ACC112 (cell line): Measurements from ENCODE around the gene NCOR1.
"Not testable (repeated sequence)": the region's sequence is repeated elsewhere in the genome, so short reads cannot be mapped to it uniquely, and the experiment has no call there.

Experiments used
- H2AFZ ChIP-seq: fragments of 200-600 bp; sonication (generic); one replicate; pipeline ENCODE4 v1.6.0; 2017; ENCODE audit warnings: antibody characterized with exemption, low read length; ENCODE audit not compliant: unreplicated experiment
- H3K27ac ChIP-seq: fragments of 200-600 bp; sonication (generic); 2 replicates; pipeline ENCODE4 v1.5.1; 2014; ENCODE audit warnings: low read depth, mild to moderate bottlenecking, antibody characterized with exemption, low read length, moderate library complexity
- H3K27me3 ChIP-seq: fragments of 200-600 bp; sonication (generic); 2 replicates; pipeline ENCODE4 v1.6.1; 2014; ENCODE audit warnings: mild to moderate bottlenecking, antibody characterized with exemption, low read length, moderate library complexity, mixed read lengths; ENCODE audit not compliant: insufficient read depth
- H3K36me3 ChIP-seq: fragments of 200-600 bp; sonication (generic); 2 replicates; pipeline ENCODE4 v1.6.1; 2016; ENCODE audit warnings: mild to moderate bottlenecking, antibody characterized with exemption, low read length, moderate library complexity, mixed read lengths; ENCODE audit not compliant: insufficient read depth
- H3K4me1 ChIP-seq: fragments of 200-600 bp; sonication (generic); one replicate; pipeline ENCODE4 v1.6.1; 2016; ENCODE audit warnings: low read length, mixed read lengths; ENCODE audit not compliant: insufficient read depth, unreplicated experiment, control insufficient read depth
- H3K4me3 ChIP-seq: fragments of 200-600 bp; sonication (generic); 2 replicates; pipeline ENCODE4 v1.5.1; 2014; ENCODE audit warnings: mild to moderate bottlenecking, low read depth, low read length
- H3K79me2 ChIP-seq: fragments of 200-600 bp; sonication (generic); one replicate; pipeline ENCODE4 v1.6.0; 2016; ENCODE audit warnings: low read length; ENCODE audit not compliant: control insufficient read depth, unreplicated experiment, insufficient read depth

Gene NCOR1

GRCh38 chr17:16068323-16068722 lies 147.0 kb downstream of the NCOR1 start:
- peaks cover 2% of the 10 kb centered on the region for H3K79me2 ChIP-seq
- no peaks in the 10 kb centered on the region for H3K27me3 ChIP-seq
- H3K4me1 ChIP-seq: no peaks in the 10 kb centered on the region
- no peak overlapping the region for H3K27ac ChIP-seq
- peaks cover 49% of the 10 kb centered on the region for H3K36me3 ChIP-seq
- no peak overlapping the region for H3K4me3 ChIP-seq
- H2AFZ ChIP-seq: no peak overlapping the region

- Histone ChIP-seq H3K79me2 (no peaks in the 10 kb centered on the region), H3K4me1 (no peaks in the 10 kb centered on the region), H3K27me3 (no peaks in the 10 kb centered on the region), H3K27ac (no peak overlapping the region), H3K36me3 (peaks cover 43% of the 10 kb centered on the region), H2AFZ (no peak overlapping the region), H3K4me3 (no peak overlapping the region)
Measured at GRCh38 chr17:16066125-16066524, 149.2 kb downstream of the NCOR1 start.

GRCh38 chr17:16061631-16062030 lies 153.7 kb downstream of the NCOR1 start:
- no peak overlapping the region for H3K4me3 ChIP-seq
- H3K4me1 ChIP-seq: no peaks in the 10 kb centered on the region
- no peaks in the 10 kb centered on the region for H3K27me3 ChIP-seq
- H3K36me3 ChIP-seq: peaks cover 48% of the 10 kb centered on the region
- no peak overlapping the region for H3K27ac ChIP-seq
- no peaks in the 10 kb centered on the region for H3K79me2 ChIP-seq
- no peak overlapping the region for H2AFZ ChIP-seq

GRCh38 chr17:16055139-16055538 lies 160.2 kb downstream of the NCOR1 start:
- H3K27me3 ChIP-seq, H3K4me3 ChIP-seq, H3K27ac ChIP-seq, H3K4me1 ChIP-seq, H2AFZ ChIP-seq, H3K79me2 ChIP-seq: not testable (repeated sequence)
- H3K36me3 ChIP-seq: peaks cover 34% of the 10 kb centered on the region

GRCh38 chr17:16052486-16052885 lies 162.8 kb downstream of the NCOR1 start:
- Histone ChIP-seq H3K27me3 (no peaks in the 10 kb centered on the region), H3K79me2 (peaks cover 5% of the 10 kb centered on the region), H3K4me1 (peaks cover 6% of the 10 kb centered on the region), H3K4me3 (no peak overlapping the region), H2AFZ (no peak overlapping the region), H3K27ac (no peak overlapping the region), H3K36me3 (peaks cover 34% of the 10 kb centered on the region)

- H2AFZ ChIP-seq: no peak overlapping the region
- H3K4me3 ChIP-seq: no peak overlapping the region
- no peak overlapping the region for H3K27ac ChIP-seq
- peaks cover 5% of the 10 kb centered on the region for H3K79me2 ChIP-seq
- H3K27me3 ChIP-seq: no peaks in the 10 kb centered on the region
- H3K4me1 ChIP-seq: peaks cover 6% of the 10 kb centered on the region
- peaks cover 33% of the 10 kb centered on the region for H3K36me3 ChIP-seq
Measured at GRCh38 chr17:16050844-16051243, 164.5 kb downstream of the NCOR1 start.

- Histone ChIP-seq H3K79me2 (peaks cover 5% of the 10 kb centered on the region), H3K36me3 (peaks cover 26% of the 10 kb centered on the region)
Measured at GRCh38 chr17:16048811-16049449, 166.4 kb downstream of the NCOR1 start.

GRCh38 chr17:16046966-16047365 lies 168.4 kb downstream of the NCOR1 start:
- no peak overlapping the region for H3K4me3 ChIP-seq
- H3K36me3 ChIP-seq: peaks cover 27% of the 10 kb centered on the region
- no peaks in the 10 kb centered on the region for H3K4me1 ChIP-seq
- peaks cover 2% of the 10 kb centered on the region for H3K79me2 ChIP-seq
- H2AFZ ChIP-seq: no peak overlapping the region
- no peak overlapping the region for H3K27ac ChIP-seq
- no peaks in the 10 kb centered on the region for H3K27me3 ChIP-seq

More at GRCh38 chr17:16048811-16049449, 166.4 kb downstream of the NCOR1 start:
- Histone ChIP-seq H3K4me3 (no peak overlapping the region), H3K27me3 (no peaks in the 10 kb centered on the region), H3K4me1 (peaks cover 6% of the 10 kb centered on the region), H2AFZ (no peak overlapping the region), H3K27ac (no peak overlapping the region)

- H3K79me2 ChIP-seq: peaks cover 2% of the 10 kb centered on the region
- H3K27ac ChIP-seq: no peak overlapping the region
- H3K27me3 ChIP-seq: no peaks in the 10 kb centered on the region
- no peak overlapping the region for H2AFZ ChIP-seq
- H3K4me1 ChIP-seq: no peaks in the 10 kb centered on the region
- peaks cover 36% of the 10 kb centered on the region for H3K36me3 ChIP-seq
- no peak overlapping the region for H3K4me3 ChIP-seq
Measured at GRCh38 chr17:16044487-16044886, 170.8 kb downstream of the NCOR1 start.

- Histone ChIP-seq H3K4me1 (peaks cover 10% of the 10 kb centered on the region), H3K27ac (no peak overlapping the region), H3K36me3 (peaks cover 48% of the 10 kb centered on the region)
Measured at GRCh38 chr17:16040710-16041251, 174.6 kb downstream of the NCOR1 start.

GRCh38 chr17:16037636-16038035 lies 177.7 kb downstream of the NCOR1 start:
- Histone ChIP-seq H3K27me3 (no peaks in the 10 kb centered on the region), H3K4me1 (peaks cover 10% of the 10 kb centered on the region), H2AFZ (no peak overlapping the region), H3K4me3 (no peak overlapping the region), H3K79me2 (no peaks in the 10 kb centered on the region), H3K27ac (peak overlapping the region; percentile 44), H3K36me3 (peaks cover 54% of the 10 kb centered on the region)

More at GRCh38 chr17:16040710-16041251, 174.6 kb downstream of the NCOR1 start:
- Histone ChIP-seq H3K79me2 (no peaks in the 10 kb centered on the region), H2AFZ (no peak overlapping the region), H3K4me3 (no peak overlapping the region), H3K27me3 (no peaks in the 10 kb centered on the region)
